WTC11 (cell line): ENCODE measurements around the gene ADAM17. TPM values are rescaled to one million over a fixed set of nuclear protein-coding genes. Genes with fewer than 3 reads are reported as not detected.
A peak's percentile ranks its signal among the peaks of the same experiment; 100 is the strongest.

Experiments used
- ATAC-seq: fragments of 200-7000 bp; cut with Tn5 transposase; 2 replicates; pipeline ENCODE4 v1.10.0; 2021; ENCODE audit warnings: mild to moderate bottlenecking, moderate library complexity
- CTCF ChIA-PET: fragments of 300-600 bp; sonication (Branson Sonifier 250); formaldehyde crosslinking; loops from one replicate; lab custom pipeline; 2021; ENCODE audit warnings: antibody characterized with exemption; lab: Charles Lee
- POLR2A ChIA-PET: fragments of 350-600 bp; sonication (Branson Sonifier 250); formaldehyde crosslinking; loops from one replicate; lab custom pipeline; 2021; ENCODE audit warnings: antibody characterized with exemption; lab: Charles Lee
- DNase-seq: peaks from one replicate; pipeline ENCODE4 v3.0.0; 2021; ENCODE audit warnings: low spot score
- H3K27ac Mint-ChIP-seq: 2 replicates; pipeline ENCODE4 v1.8.0; 2021; ENCODE audit warnings: mixed read lengths
- H3K27me3 Mint-ChIP-seq: 2 replicates; pipeline ENCODE4 v1.8.0; 2021; ENCODE audit warnings: low read depth, mild to moderate bottlenecking, moderate library complexity, mixed read lengths
- H3K36me3 Mint-ChIP-seq: 2 replicates; pipeline ENCODE4 v1.8.0; 2021; ENCODE audit warnings: mixed read lengths
- H3K4me1 Mint-ChIP-seq: 2 replicates; pipeline ENCODE4 v1.8.0; 2022; ENCODE audit warnings: mixed read lengths
- H3K4me3 Mint-ChIP-seq: 2 replicates; pipeline ENCODE4 v1.8.0; 2021; ENCODE audit warnings: mild to moderate bottlenecking, moderate library complexity, mixed read lengths
- H3K9me3 Mint-ChIP-seq: 2 replicates; pipeline ENCODE4 v1.8.0; 2021; ENCODE audit warnings: mixed read lengths
- AFF4 ChIP-seq: sonication (generic); formaldehyde crosslinking; IDR thresholded peaks from 2 replicates; pipeline ENCODE4 v1.8.1; 2023; ENCODE audit warnings: mild to moderate bottlenecking, missing genetic modification reagents, borderline replicate concordance
- ATF3 ChIP-seq: sonication (generic); formaldehyde crosslinking; conservative IDR thresholded peaks from 2 replicates; pipeline ENCODE4 v1.8.1; 2022; ENCODE audit warnings: mild to moderate bottlenecking, missing genetic modification reagents
- FOXP4 ChIP-seq: sonication (generic); formaldehyde crosslinking; IDR thresholded peaks from 2 replicates; pipeline ENCODE4 v1.8.0; 2022; ENCODE audit warnings: mild to moderate bottlenecking, missing genetic modification reagents
- GABPB1 ChIP-seq: sonication (generic); formaldehyde crosslinking; IDR thresholded peaks from 2 replicates; pipeline ENCODE4 v1.8.1; 2023; ENCODE audit warnings: mild to moderate bottlenecking, missing genetic modification reagents
- JAZF1 ChIP-seq: fragments of 250-450 bp; sonication (Bioruptor Pico); IDR thresholded peaks from 2 replicates; pipeline ENCODE4 v1.9.0; 2021; ENCODE audit warnings: moderate library complexity, mild to moderate bottlenecking, inconsistent platforms
- JUN ChIP-seq: sonication (generic); formaldehyde crosslinking; IDR thresholded peaks from 2 replicates; pipeline ENCODE4 v1.8.0; 2023; ENCODE audit warnings: mild to moderate bottlenecking, missing genetic modification reagents
- MYBL2 ChIP-seq: sonication (generic); formaldehyde crosslinking; IDR thresholded peaks from 2 replicates; pipeline ENCODE4 v1.8.1; 2023; ENCODE audit warnings: mild to moderate bottlenecking, moderate library complexity, missing genetic modification reagents
- NFATC4 ChIP-seq: fragments of 250-450 bp; sonication (Bioruptor Pico); IDR thresholded peaks from 2 replicates; pipeline ENCODE4 v1.9.0; 2021; ENCODE audit warnings: mild to moderate bottlenecking
- PREB ChIP-seq: sonication (generic); formaldehyde crosslinking; IDR thresholded peaks from 2 replicates; pipeline ENCODE4 v1.8.1; 2022; ENCODE audit warnings: mild to moderate bottlenecking, missing genetic modification reagents, moderate library complexity, borderline replicate concordance
- RELA ChIP-seq: sonication (generic); formaldehyde crosslinking; IDR thresholded peaks from 2 replicates; pipeline ENCODE4 v1.8.1; 2022; ENCODE audit warnings: missing genetic modification reagents, mild to moderate bottlenecking, borderline replicate concordance
- SMAD3 ChIP-seq: sonication (generic); formaldehyde crosslinking; IDR thresholded peaks from 2 replicates; pipeline ENCODE4 v1.8.0; 2022; ENCODE audit warnings: missing genetic modification reagents, mild to moderate bottlenecking, borderline replicate concordance
- SMAD4 ChIP-seq: sonication (generic); formaldehyde crosslinking; IDR thresholded peaks from 2 replicates; pipeline ENCODE4 v1.8.0; 2022; ENCODE audit warnings: mild to moderate bottlenecking, missing genetic modification reagents
- SOX15 ChIP-seq: fragments of 250-450 bp; sonication (Bioruptor Pico); IDR thresholded peaks from 2 replicates; pipeline ENCODE4 v1.9.0; 2021; ENCODE audit warnings: mild to moderate bottlenecking
- TCF7 ChIP-seq: sonication (generic); formaldehyde crosslinking; IDR thresholded peaks from 2 replicates; pipeline ENCODE4 v1.8.0; 2022; ENCODE audit warnings: mild to moderate bottlenecking, low read depth, missing genetic modification reagents, moderate library complexity
- TP53 ChIP-seq: sonication (generic); formaldehyde crosslinking; IDR thresholded peaks from 2 replicates; pipeline ENCODE4 v1.8.1; 2023; ENCODE audit warnings: mild to moderate bottlenecking, missing genetic modification reagents
- ZBTB43 ChIP-seq: sonication (generic); formaldehyde crosslinking; IDR thresholded peaks from 2 replicates; pipeline ENCODE4 v1.8.1; 2023; ENCODE audit warnings: mild to moderate bottlenecking, missing genetic modification reagents
- ZNF263 ChIP-seq: sonication (generic); formaldehyde crosslinking; IDR thresholded peaks from 2 replicates; pipeline ENCODE4 v1.8.1; 2022; ENCODE audit warnings: low read depth, mild to moderate bottlenecking, moderate library complexity, missing genetic modification reagents
- ZNF281 ChIP-seq: sonication (generic); formaldehyde crosslinking; IDR thresholded peaks from 2 replicates; pipeline ENCODE4 v1.8.0; 2023; ENCODE audit warnings: mild to moderate bottlenecking, missing genetic modification reagents
- ZNF317 ChIP-seq: sonication (generic); formaldehyde crosslinking; IDR thresholded peaks from 2 replicates; pipeline ENCODE4 v1.8.1; 2023; ENCODE audit warnings: low read depth, mild to moderate bottlenecking, moderate library complexity, missing genetic modification reagents, borderline replicate concordance
- ZNF532 ChIP-seq: fragments of 250-450 bp; sonication (Bioruptor Pico); IDR thresholded peaks from 2 replicates; pipeline ENCODE4 v1.9.0; 2021; ENCODE audit warnings: mild to moderate bottlenecking, borderline replicate concordance
- total RNA-seq: library from RNA; stranded (reverse); gene quantifications from 3 replicates; pipeline ENCODE4 v1.2.3, GENCODE V29; 2021

The ADAM17 gene
- total RNA-seq, 1 experiment from 2014 or later = 25.9 TPM

GRCh38 chr2:9474361-9475057 is 81.1 kb downstream of the ADAM17 start, which contains the start of gene IAH1:
Gene IAH1, plus strand, starts transcription at chr2:9474551. Its CDS starts 16 bp downstream, at chr2:9474567.
- peaks cover 17% of the 10 kb centered on the region for H3K4me1 Mint-ChIP-seq
- ChIA-PET CTCF (interaction anchor here (0.5 to 1.9 kb wide), 13 partner anchors 8 to 574 kb away, joined by 3 to 10 read pairs (median 4); partner anchors contain the start of gene ADAM17), POLR2A (interaction anchor here (0.9 to 2.4 kb wide), 4 partner anchors 81 to 296 kb away, joined by 3 to 9 read pairs (median 6); partner anchors contain the start of genes ADAM17 and YWHAQ)
- ATAC-seq (peak; percentile 62), DNase-seq (peak; percentile 22)
- peaks cover 31% of the 10 kb centered on the region for H3K36me3 Mint-ChIP-seq
- H3K27ac Mint-ChIP-seq = peak within 1 kb of the TSS; percentile 27; the same call in 1 of the 2 replicates
- peak within 1 kb of the TSS; percentile 70 for H3K4me3 Mint-ChIP-seq
- H3K27me3 Mint-ChIP-seq = peaks cover 11% of the 10 kb centered on the region
- peaks cover 10% of the 10 kb centered on the region for H3K9me3 Mint-ChIP-seq
- TF ChIP-seq ZNF317 (CRISPR knock-in tag) (no peak), GABPB1 (CRISPR knock-in tag) (0 out of 2 replicates have a peak, but pooled peaks have one; percentile 21), NFATC4 (no peak), FOXP4 (CRISPR knock-in tag) (no peak), ZNF263 (no peak), SMAD3 (CRISPR knock-in tag) (no peak), SMAD4 (CRISPR knock-in tag) (no peak), ZNF281 (no peak), MYBL2 (peak; percentile 80; the same call in 1 of the 2 replicates), ATF3 (CRISPR knock-in tag) (no peak), TP53 (CRISPR knock-in tag) (no peak), ZBTB43 (CRISPR knock-in tag) (no peak), ZNF532 (no peak), RELA (0 out of 2 replicates have a peak, but pooled peaks have one; percentile 72), JAZF1 (no peak), AFF4 (CRISPR knock-in tag) (no peak), PREB (no peak), JUN (CRISPR knock-in tag) (no peak), TCF7 (CRISPR knock-in tag) (0 out of 2 replicates have a peak, but pooled peaks have one; percentile 8), SOX15 (CRISPR knock-in tag) (no peak)
